Esophagus muscularis mucosa (tissue), 4 donors: ENCODE results near the gene UBAC1. TPM values are rescaled to one million over a fixed set of nuclear protein-coding genes. Genes with fewer than 3 reads are reported as not detected.
"Not testable (repeated sequence)": the region's sequence is repeated elsewhere in the genome, so short reads cannot be mapped to it uniquely, and the experiment has no call there.

Source experiments
- DNase-seq: peaks from one replicate; pipeline ENCODE4 v3.0.0-alpha.2; 2017; ENCODE audit errors: extremely low spot score
- H3K27ac ChIP-seq, 4 donors: fragments of 200-600 bp; sonication (generic); replicated peaks in 1 of 4; 1 replicate in 3 of 4; 2 replicates in 1 of 4; pipeline ENCODE4 v1.5.1; 2016 to 2019; ENCODE audit warnings: mild to moderate bottlenecking in 1 of 4
- H3K27me3 ChIP-seq, 4 donors: fragments of 200-600 bp; sonication (generic); one replicate each; pipeline versions ENCODE4 v1.5.1 to v1.6.0; 2016 to 2019
- H3K36me3 ChIP-seq, 4 donors: fragments of 200-600 bp; sonication (generic); one replicate each; pipeline ENCODE4 v1.5.1; 2016 to 2019
- H3K4me1 ChIP-seq, 4 donors: fragments of 200-600 bp; sonication (generic); one replicate each; pipeline ENCODE4 v1.5.1; 2016 to 2019
- H3K4me3 ChIP-seq, 4 donors: fragments of 200-600 bp; sonication (generic); 1 replicate in 2 of 4; 2 replicates in 2 of 4; pipeline ENCODE4 v1.5.1; 2016 to 2019; ENCODE audit warnings: mild to moderate bottlenecking in 4 of 4, moderate library complexity in 1 of 4
- H3K9me3 ChIP-seq, 4 donors: fragments of 200-600 bp; sonication (generic); 1 replicate in 3 of 4; 2 replicates in 1 of 4; pipeline ENCODE4 v1.5.1; 2016 to 2019
- EP300 ChIP-seq: sonication (generic); formaldehyde crosslinking; IDR thresholded peaks from one replicate; pipeline ENCODE4 v1.6.1; 2017; ENCODE audit warnings: antibody characterized with exemption
- POLR2A ChIP-seq: fragments of 450-650 bp; IDR thresholded peaks from one replicate; pipeline ENCODE4 v1.6.1; 2017; ENCODE audit warnings: antibody characterized with exemption, moderate library complexity, mild to moderate bottlenecking, low read depth
- POLR2AphosphoS5 ChIP-seq, 2 donors: sonication (generic); formaldehyde crosslinking; IDR thresholded peaks; one replicate each; pipeline ENCODE4 v1.6.1; 2017; ENCODE audit warnings: antibody characterized with exemption in 2 of 2
- WGBS: methylation state at CpG from one replicate; pipeline ENCODE4 v1.1.5; 2018; 5-methylcytosine and 5-hydroxymethylcytosine counted together
- intact Hi-C: fragments of 100-400 bp; cut with DNase I; formaldehyde crosslinking; loops from one replicate; pipeline ENCODE4 v1.15.1; 2023
- total RNA-seq, 4 donors: library from RNA; depleted of rRNA; stranded (reverse); fragments of >200 nt; gene quantifications; one replicate each; pipeline versions ENCODE4 v1.1.0 to v1.2.1, GENCODE V29; 2016
- TF ChIP-seq, protein P1 (sequence below), 3 experiments: fragments of 200-600 bp in 2 of 3; fragments of 450-650 bp in 1 of 3; sonication (generic) in 2 of 3; IDR thresholded peaks; one replicate each; pipeline ENCODE4 v1.5.1; 2017 to 2019; ENCODE audit warnings: antibody characterized with exemption in 3 of 3, mild to moderate bottlenecking in 2 of 3, moderate library complexity in 1 of 3

The UBAC1 gene
- total RNA-seq, 4 donors from 2014 or later: 61.6 to 77.2 (median 67.3) TPM

DNA sequence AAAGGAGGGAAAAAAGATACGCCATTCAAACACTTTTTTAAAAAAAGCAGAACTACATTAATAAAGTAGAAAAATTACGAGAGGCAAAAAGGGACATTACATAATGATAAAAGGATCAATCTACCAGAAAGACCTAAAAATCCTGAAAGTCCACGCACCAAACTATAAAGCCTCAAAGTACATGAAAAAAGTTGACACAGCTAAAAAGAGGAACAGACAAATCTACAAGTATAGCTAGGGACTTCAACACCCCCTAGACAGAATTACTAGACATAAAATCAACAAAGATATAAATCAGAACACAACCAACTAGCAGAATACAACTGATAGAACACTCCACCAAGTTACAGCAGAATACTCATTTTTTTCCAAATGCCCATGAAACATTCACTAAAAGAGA, 65.0 kb downstream of the UBAC1 start:
- intact Hi-C loops: no loop called here
- H3K9me3 ChIP-seq: no peaks in the 10 kb centered on the region
- H3K4me1 ChIP-seq: peaks cover 4 to 20% (median 7%) of the 10 kb centered on the region in 4 donors
- no peaks in the 10 kb centered on the region for H3K27me3 ChIP-seq
- DNase-seq: no peak
- H3K36me3 ChIP-seq: no peaks in the 10 kb centered on the region
- H3K27ac ChIP-seq: no peak overlapping the region
- TF ChIP-seq POLR2A (no peak), POLR2AphosphoS5 (IDR thresholded peaks at IDR 0.05) (no peak), EP300 (no peak)
- TF ChIP-seq, protein P1, sequence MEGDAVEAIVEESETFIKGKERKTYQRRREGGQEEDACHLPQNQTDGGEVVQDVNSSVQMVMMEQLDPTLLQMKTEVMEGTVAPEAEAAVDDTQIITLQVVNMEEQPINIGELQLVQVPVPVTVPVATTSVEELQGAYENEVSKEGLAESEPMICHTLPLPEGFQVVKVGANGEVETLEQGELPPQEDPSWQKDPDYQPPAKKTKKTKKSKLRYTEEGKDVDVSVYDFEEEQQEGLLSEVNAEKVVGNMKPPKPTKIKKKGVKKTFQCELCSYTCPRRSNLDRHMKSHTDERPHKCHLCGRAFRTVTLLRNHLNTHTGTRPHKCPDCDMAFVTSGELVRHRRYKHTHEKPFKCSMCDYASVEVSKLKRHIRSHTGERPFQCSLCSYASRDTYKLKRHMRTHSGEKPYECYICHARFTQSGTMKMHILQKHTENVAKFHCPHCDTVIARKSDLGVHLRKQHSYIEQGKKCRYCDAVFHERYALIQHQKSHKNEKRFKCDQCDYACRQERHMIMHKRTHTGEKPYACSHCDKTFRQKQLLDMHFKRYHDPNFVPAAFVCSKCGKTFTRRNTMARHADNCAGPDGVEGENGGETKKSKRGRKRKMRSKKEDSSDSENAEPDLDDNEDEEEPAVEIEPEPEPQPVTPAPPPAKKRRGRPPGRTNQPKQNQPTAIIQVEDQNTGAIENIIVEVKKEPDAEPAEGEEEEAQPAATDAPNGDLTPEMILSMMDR (IDR thresholded peaks at IDR 0.05): no peak
- H3K4me3 ChIP-seq: no peak overlapping the region
- 83% methylated on average over 3 of the region's 3 CpGs for WGBS

DNA sequence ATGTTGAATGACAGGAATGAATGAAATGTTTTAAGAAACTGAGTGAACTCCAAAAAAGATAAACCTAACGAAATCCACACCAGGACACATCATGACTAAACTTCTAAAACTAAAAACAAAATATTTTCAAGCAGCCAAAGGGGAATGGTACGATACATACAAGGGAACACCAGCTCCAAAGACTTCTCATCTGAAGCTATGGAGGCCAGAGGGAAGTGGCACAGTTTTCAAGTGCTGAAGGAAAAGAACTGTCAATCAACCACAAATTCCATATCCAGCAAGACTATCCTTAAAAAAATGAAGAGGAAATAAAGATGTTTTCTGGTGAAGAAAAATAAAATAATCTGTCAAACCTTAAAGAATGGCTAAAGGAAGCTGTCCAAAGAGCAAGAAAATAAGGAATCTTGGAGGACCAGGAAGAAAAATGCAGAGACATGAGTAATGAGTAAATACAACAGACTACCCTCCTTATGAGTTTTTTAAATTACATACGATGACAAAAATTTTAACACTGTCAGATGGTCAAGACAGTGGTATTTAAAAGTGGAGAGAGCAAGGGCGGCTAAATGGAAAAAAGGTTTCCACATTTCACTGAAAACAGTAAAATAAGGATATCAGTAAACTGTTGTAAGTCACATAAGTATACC, 65.8 kb downstream of the UBAC1 start:
- no peak for TF ChIP-seq POLR2AphosphoS5 (IDR thresholded peaks at IDR 0.05)
- TF ChIP-seq POLR2A: no peak
- TF ChIP-seq, protein P1 (IDR thresholded peaks at IDR 0.05): no peak
- no peak for TF ChIP-seq EP300
- Histone ChIP-seq H3K9me3 (no peaks in the 10 kb centered on the region), H3K36me3 (no peaks in the 10 kb centered on the region), H3K27me3 (no peaks in the 10 kb centered on the region), H3K4me1 (peaks cover 13 to 29% (median 16%) of the 10 kb centered on the region in 4 donors), H3K4me3 (no peak overlapping the region), H3K27ac (no peak overlapping the region)
- DNase-seq: no peak
- 96% methylated on average over 4 of the region's 4 CpGs for WGBS
- intact Hi-C loops: no loop called here

DNA sequence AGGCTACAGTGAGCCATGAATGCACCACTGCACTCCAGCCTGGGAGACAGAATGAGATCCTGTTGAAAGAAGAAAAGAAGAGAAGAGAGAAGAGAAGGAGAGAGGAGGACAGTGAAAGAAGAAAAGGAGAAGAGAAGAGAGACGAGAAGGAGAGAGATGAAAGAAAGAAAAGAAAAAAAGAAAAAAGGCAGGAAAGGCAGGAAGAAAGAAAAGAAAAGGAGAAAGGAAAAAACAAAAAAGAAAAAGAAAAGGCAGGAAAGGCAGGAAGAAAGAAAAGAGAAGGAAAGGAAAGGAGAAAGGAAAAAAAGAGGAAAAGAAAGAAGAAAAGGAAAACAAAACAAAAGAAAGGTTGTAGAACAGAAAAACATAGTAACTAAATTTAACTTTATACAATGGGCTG, 68.1 kb downstream of the UBAC1 start:
- Histone ChIP-seq H3K4me3 (no peak overlapping the region), H3K4me1 (peaks cover 20 to 46% (median 36%) of the 10 kb centered on the region in 4 donors), H3K36me3 (no peaks in the 10 kb centered on the region), H3K27ac (no peak overlapping the region), H3K27me3 (no peaks in the 10 kb centered on the region), H3K9me3 (no peaks in the 10 kb centered on the region)
- WGBS: 96% methylated on average over 1 of the region's 1 CpG
- intact Hi-C loops: no loop called here
- TF ChIP-seq EP300 (no peak), POLR2AphosphoS5 (IDR thresholded peaks at IDR 0.05) (no peak), POLR2A (no peak)
- TF ChIP-seq, protein P1 (IDR thresholded peaks at IDR 0.05): no peak
- no peak for DNase-seq

DNA sequence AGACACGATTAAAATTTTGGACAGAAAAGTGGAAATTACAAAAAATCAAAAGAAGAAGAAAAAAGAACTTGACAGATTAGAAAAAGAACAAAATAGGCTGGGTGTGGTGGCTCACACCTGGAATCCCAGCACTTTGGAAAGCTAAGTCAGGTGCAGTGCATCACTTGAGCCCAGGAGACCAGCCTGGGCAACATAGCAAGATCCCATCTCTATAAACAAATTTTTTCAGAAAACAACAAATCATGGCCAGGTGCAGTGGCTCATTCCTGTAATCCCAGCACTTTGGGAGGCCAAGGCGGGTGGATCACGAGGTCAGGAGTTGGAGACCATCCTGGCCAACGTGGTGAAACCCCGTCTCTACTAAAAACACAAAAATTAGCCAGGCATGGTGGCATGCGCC, 68.8 kb downstream of the UBAC1 start:
- H3K27ac ChIP-seq, DNase-seq, H3K36me3 ChIP-seq, H3K9me3 ChIP-seq, intact Hi-C loops, H3K4me3 ChIP-seq, H3K27me3 ChIP-seq: not testable (repeated sequence)
- peaks cover 27 to 54% (median 44%) of the 10 kb centered on the region in 4 donors for H3K4me1 ChIP-seq
- WGBS: 92% methylated on average over 6 of the region's 6 CpGs

DNA sequence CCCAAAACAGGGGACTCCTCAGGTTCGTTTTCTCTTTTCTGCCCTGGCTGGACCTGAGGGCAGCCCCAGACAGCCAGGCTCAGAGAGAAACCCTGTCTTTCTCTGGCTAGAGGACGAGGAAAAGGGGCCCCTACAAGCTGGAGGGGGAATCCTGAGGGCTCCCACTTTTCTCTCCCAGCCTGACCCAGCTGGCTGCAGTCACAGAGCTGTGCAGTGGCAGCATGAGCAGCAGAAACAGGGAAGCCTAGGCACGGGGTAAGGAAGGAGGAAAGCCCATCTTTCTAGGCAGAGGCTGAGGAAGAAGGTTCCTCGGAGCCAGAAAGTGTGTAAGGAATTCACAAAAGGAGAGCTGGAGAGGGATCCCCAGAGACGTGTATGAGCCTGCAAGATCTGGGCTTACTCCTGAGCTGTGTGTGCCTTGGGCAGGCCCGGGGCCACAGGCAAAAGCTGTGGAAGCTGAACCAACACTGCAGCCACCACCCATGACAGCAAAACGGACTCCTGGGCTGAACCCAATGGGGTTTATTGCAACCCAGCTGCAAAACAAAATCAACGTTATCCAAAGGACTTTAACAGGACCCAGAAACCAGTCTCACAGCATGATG, 70.0 kb downstream of the UBAC1 start:
- no peak for DNase-seq
- intact Hi-C loops: no loop called here
- no peak overlapping the region for H3K27ac ChIP-seq
- H3K9me3 ChIP-seq: no peaks in the 10 kb centered on the region
- no peaks in the 10 kb centered on the region for H3K27me3 ChIP-seq
- peaks cover 39 to 65% (median 56%) of the 10 kb centered on the region in 4 donors for H3K4me1 ChIP-seq
- no peak overlapping the region for H3K4me3 ChIP-seq
- TF ChIP-seq, protein P1 (IDR thresholded peaks at IDR 0.05): no peak
- TF ChIP-seq EP300 (no peak), POLR2AphosphoS5 (IDR thresholded peaks at IDR 0.05) (no peak), POLR2A (no peak)
- no peaks in the 10 kb centered on the region for H3K36me3 ChIP-seq
- WGBS: 51% methylated on average over 8 of the region's 8 CpGs
